Activated CD4-positive, alpha-beta T cell treated with anti-CD3 and anti-CD28 coated beads, Interleukin-2, amount 50 U/mL, for 1 hour (primary cell): Measurements from ENCODE around the gene FAM209A.
"Not testable (repeated sequence)": the region's sequence is repeated elsewhere in the genome, so short reads cannot be mapped to it uniquely, and the experiment has no call there.

Source experiments
- DNase-seq: peaks from one replicate; pipeline ENCODE4 v3.0.0-alpha.2; 2020

The FAM209A gene

GRCh38 chr20:56542489-56543030 lies 18.0 kb downstream of the FAM209A start:
- DNase-seq = no peak

DNA sequence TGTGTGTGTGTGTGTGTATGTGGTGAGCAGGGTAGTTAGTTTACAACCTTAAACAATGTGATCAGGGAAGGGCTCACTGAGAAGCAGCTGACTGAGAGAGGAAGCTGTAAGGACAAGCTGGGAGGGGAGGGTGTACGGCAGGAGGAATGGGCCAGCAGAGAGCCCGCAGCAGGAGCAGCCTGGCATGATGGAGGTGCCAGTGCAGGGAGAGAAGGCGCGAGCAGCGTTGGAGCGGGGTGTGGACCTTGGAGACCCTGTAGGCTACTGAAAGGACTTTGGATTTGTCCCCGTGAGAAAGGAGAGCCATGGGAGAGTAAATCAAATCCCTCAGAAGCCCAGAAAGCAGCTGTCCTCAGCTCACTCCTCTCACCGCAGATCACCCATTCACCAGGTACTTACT lies 27.0 kb downstream of the FAM209A start:
- no peak for DNase-seq

DNA sequence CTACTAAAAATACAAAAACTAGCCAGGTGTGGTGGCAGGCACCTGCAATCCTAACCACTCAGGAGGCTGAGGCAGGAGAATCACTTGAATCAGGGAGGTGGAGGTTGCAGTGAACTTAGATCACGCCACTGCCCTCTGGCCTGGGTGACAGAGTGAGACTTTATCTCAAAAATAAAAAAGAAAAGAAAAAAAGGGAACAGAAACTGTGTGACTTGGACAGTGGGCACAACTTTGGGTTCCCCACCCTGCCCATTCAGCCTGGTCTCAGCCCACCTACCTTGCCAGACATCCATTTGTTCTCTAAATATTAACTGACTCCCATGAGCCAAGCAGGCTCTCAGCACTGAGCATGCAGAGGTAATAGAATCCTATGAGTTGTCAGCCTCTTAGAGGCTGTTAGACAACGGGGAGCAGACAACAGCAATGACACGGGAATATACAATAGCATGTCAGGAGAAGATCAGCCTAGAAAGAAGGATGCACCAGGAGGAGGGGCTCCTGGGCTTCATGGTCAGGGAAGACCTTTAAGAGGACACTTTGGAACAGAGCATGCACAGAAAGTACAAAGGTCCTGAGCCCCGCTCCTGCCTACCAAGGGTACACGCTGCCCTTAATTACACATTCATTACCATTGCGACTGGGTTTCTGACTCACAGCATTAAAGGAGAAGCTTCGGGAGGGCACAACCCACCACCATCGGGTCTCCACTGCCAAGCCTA lies 28.5 kb downstream of the FAM209A start:
- DNase-seq = no peak

DNA sequence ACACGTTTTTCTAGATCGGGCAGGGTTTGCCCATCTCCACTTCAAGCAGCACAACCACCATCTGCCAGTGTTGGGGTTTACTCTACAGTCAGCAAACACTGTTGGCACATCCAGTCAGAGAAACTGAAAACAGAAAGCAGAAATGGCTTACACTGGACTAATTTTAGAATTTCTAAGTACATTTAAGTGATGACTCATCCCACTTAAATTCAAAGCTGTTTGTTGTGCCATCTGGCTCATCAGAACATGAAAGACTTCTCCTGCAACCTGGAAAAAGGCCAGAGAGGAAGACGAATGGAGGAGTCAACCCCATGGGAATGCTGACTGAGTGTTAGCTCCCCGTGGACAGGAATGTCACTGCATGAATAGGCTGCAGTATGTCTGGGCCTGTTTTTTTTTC lies 30.3 kb downstream of the FAM209A start:
- no peak for DNase-seq

- no peak for DNase-seq
Measured at GRCh38 chr20:56558968-56559367, 34.4 kb downstream of the FAM209A start.

GRCh38 chr20:56564526-56564925 lies 40.0 kb downstream of the FAM209A start:
- DNase-seq = not testable (repeated sequence)

- DNase-seq = no peak
Measured at GRCh38 chr20:56565511-56565910, 41.0 kb downstream of the FAM209A start.

GRCh38 chr20:56566621-56567020 lies 42.1 kb downstream of the FAM209A start:
- no peak for DNase-seq

DNA sequence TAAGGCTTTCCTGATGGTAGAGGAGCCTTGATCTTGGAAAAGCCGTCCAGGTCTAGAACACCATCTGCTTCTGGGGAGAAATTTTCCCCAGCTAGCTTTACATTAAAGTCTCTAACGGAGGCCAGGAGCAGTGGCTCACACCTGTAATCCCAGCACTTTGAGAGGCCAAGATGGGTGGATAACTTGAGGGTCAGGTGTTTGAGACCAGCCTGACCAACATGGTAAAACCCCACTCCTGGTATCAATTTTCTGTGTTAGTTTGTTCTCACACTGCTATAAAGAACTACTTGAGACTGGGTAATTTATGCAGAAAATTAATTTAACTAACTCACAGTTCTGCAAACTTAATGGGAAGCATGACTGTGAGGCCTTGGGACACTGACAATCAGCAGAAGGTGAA lies 46.3 kb downstream of the FAM209A start:
- DNase-seq = no peak

DNA sequence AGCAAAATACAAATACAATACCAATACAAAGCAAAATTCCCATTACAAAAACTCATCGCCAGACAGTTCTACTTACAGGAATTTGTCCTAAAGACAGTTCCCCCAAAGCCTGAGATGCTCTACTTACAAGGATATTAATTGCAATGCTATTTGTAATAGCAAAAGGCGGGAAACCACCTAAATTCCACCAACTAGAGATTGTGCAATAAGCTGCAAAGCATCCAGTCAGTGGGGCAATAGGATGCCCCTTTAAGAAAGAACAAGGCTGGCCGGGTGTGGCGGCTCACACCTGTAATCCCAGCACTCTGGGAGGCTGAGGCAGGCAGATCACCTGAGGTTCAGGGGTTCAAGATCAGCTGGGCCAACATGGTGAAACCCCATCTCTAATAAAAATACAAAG lies 47.6 kb downstream of the FAM209A start:
- no peak for DNase-seq

DNA sequence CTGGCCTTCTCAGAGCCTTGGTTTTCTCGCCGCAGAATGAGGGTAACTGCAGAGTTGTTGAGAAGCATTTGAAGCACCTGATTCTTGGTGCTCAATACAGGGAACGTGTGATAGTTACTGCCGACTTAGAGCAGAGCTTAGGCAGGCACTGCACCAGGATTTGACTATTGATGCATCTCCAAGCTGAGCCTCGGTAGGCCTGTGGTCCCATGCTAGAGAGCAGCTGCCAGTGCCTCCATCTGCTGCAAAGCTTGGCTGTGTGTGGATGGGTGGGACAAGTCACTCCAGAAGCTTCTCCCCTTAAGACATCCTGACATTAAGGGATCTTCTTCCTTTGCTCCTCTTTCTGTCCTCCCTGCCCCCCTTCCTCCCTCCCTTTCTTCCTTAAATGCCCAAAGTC lies 49.4 kb downstream of the FAM209A start:
- no peak for DNase-seq

- DNase-seq = no peak
Measured at GRCh38 chr20:56574531-56575142, 50.1 kb downstream of the FAM209A start.

GRCh38 chr20:56575157-56575556 lies 50.6 kb downstream of the FAM209A start:
- no peak for DNase-seq
